ENCODE measurements around the gene MAPT. TPM values are rescaled to one million over a fixed set of nuclear protein-coding genes. Genes with fewer than 3 reads are reported as not detected.
"Not testable (repeated sequence)": the region's sequence is repeated elsewhere in the genome, so short reads cannot be mapped to it uniquely, and the experiment has no call there.

Gene MAPT
- total RNA-seq, 1 donor from 2014 or later, result 5.1 TPM

DNA sequence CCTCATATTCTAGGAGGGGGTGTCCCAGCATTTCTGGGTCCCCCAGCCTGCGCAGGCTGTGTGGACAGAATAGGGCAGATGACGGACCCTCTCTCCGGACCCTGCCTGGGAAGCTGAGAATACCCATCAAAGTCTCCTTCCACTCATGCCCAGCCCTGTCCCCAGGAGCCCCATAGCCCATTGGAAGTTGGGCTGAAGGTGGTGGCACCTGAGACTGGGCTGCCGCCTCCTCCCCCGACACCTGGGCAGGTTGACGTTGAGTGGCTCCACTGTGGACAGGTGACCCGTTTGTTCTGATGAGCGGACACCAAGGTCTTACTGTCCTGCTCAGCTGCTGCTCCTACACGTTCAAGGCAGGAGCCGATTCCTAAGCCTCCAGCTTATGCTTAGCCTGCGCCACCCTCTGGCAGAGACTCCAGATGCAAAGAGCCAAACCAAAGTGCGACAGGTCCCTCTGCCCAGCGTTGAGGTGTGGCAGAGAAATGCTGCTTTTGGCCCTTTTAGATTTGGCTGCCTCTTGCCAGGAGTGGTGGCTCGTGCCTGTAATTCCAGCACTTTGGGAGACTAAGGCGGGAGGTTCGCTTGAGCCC, 116.3 kb downstream of the MAPT start:
- no peak for ATAC-seq
- DNase-seq, result no peak
- Histone ChIP-seq H3K4me1 (no peaks in the 10 kb centered on the region), H3K27ac (no peak overlapping the region), H3K27me3 (no peaks in the 10 kb centered on the region), H3K36me3 (no peaks in the 10 kb centered on the region), H3K4me3 (no peak overlapping the region), H3K9me3 (no peaks in the 10 kb centered on the region)
- TF ChIP-seq, protein P1, sequence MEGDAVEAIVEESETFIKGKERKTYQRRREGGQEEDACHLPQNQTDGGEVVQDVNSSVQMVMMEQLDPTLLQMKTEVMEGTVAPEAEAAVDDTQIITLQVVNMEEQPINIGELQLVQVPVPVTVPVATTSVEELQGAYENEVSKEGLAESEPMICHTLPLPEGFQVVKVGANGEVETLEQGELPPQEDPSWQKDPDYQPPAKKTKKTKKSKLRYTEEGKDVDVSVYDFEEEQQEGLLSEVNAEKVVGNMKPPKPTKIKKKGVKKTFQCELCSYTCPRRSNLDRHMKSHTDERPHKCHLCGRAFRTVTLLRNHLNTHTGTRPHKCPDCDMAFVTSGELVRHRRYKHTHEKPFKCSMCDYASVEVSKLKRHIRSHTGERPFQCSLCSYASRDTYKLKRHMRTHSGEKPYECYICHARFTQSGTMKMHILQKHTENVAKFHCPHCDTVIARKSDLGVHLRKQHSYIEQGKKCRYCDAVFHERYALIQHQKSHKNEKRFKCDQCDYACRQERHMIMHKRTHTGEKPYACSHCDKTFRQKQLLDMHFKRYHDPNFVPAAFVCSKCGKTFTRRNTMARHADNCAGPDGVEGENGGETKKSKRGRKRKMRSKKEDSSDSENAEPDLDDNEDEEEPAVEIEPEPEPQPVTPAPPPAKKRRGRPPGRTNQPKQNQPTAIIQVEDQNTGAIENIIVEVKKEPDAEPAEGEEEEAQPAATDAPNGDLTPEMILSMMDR (IDR thresholded peaks at IDR 0.05), result no peak
- intact Hi-C loops (cut with DNase I), result no loop called here

DNA sequence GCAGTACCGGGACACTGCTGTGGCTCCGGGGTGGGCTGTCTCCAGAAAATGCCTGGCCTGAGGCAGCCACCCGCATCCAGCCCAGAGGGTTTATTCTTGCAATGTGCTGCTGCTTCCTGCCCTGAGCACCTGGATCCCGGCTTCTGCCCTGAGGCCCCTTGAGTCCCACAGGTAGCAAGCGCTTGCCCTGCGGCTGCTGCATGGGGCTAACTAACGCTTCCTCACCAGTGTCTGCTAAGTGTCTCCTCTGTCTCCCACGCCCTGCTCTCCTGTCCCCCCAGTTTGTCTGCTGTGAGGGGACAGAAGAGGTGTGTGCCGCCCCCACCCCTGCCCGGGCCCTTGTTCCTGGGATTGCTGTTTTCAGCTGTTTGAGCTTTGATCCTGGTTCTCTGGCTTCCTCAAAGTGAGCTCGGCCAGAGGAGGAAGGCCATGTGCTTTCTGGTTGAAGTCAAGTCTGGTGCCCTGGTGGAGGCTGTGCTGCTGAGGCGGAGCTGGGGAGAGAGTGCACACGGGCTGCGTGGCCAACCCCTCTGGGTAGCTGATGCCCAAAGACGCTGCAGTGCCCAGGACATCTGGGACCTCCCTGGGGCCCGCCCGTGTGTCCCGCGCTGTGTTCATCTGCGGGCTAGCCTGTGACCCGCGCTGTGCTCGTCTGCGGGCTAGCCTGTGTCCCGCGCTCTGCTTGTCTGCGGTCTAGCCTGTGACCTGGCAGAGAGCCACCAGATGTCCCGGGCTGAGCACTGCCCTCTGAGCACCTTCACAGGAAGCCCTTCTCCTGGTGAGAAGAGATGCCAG, 117.6 kb downstream of the MAPT start:
- H3K4me1 ChIP-seq, result no peaks in the 10 kb centered on the region
- H3K27ac ChIP-seq, result no peak overlapping the region
- DNase-seq (no peak), ATAC-seq (no peak)
- intact Hi-C loops (cut with DNase I), result no loop called here
- H3K27me3 ChIP-seq, result no peaks in the 10 kb centered on the region
- H3K4me3 ChIP-seq, result no peak overlapping the region
- TF ChIP-seq, protein P1 (IDR thresholded peaks at IDR 0.05), result no peak
- H3K36me3 ChIP-seq, result no peaks in the 10 kb centered on the region
- no peaks in the 10 kb centered on the region for H3K9me3 ChIP-seq

DNA sequence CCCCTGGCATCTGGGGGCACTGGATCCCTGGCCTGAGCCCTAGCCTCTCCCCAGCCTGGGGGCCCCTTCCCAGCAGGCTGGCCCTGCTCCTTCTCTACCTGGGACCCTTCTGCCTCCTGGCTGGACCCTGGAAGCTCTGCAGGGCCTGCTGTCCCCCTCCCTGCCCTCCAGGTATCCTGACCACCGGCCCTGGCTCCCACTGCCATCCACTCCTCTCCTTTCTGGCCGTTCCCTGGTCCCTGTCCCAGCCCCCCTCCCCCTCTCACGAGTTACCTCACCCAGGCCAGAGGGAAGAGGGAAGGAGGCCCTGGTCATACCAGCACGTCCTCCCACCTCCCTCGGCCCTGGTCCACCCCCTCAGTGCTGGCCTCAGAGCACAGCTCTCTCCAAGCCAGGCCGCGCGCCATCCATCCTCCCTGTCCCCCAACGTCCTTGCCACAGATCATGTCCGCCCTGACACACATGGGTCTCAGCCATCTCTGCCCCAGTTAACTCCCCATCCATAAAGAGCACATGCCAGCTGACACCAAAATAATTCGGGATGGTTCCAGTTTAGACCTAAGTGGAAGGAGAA, 118.2 kb downstream of the MAPT start:
- Histone ChIP-seq H3K27me3 (no peaks in the 10 kb centered on the region), H3K36me3 (no peaks in the 10 kb centered on the region)
- TF ChIP-seq, protein P1 (IDR thresholded peaks at IDR 0.05), result no peak

DNA sequence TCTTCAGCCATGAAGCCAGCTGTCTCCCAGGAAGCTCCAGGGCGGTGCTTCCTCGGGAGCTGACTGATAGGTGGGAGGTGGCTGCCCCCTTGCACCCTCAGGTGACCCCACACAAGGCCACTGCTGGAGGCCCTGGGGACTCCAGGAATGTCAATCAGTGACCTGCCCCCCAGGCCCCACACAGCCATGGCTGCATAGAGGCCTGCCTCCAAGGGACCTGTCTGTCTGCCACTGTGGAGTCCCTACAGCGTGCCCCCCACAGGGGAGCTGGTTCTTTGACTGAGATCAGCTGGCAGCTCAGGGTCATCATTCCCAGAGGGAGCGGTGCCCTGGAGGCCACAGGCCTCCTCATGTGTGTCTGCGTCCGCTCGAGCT, 118.8 kb downstream of the MAPT start:
- DNase-seq (peak; percentile 48), ATAC-seq (no peak)
- Histone ChIP-seq H3K4me3 (no peak overlapping the region), H3K4me1 (no peaks in the 10 kb centered on the region), H3K27me3 (no peaks in the 10 kb centered on the region), H3K36me3 (no peaks in the 10 kb centered on the region), H3K27ac (no peak overlapping the region), H3K9me3 (no peaks in the 10 kb centered on the region)
- TF ChIP-seq, protein P1 (IDR thresholded peaks at IDR 0.05), result no peak
- intact Hi-C loops (cut with DNase I), result no loop called here

More for the DNA sequence above, 118.2 kb downstream of the MAPT start:
- Histone ChIP-seq H3K9me3 (no peaks in the 10 kb centered on the region), H3K4me3 (no peak overlapping the region), H3K4me1 (no peaks in the 10 kb centered on the region), H3K27ac (no peak overlapping the region)
- ATAC-seq (no peak), DNase-seq (no peak)
- intact Hi-C loops (cut with DNase I), result no loop called here

DNA sequence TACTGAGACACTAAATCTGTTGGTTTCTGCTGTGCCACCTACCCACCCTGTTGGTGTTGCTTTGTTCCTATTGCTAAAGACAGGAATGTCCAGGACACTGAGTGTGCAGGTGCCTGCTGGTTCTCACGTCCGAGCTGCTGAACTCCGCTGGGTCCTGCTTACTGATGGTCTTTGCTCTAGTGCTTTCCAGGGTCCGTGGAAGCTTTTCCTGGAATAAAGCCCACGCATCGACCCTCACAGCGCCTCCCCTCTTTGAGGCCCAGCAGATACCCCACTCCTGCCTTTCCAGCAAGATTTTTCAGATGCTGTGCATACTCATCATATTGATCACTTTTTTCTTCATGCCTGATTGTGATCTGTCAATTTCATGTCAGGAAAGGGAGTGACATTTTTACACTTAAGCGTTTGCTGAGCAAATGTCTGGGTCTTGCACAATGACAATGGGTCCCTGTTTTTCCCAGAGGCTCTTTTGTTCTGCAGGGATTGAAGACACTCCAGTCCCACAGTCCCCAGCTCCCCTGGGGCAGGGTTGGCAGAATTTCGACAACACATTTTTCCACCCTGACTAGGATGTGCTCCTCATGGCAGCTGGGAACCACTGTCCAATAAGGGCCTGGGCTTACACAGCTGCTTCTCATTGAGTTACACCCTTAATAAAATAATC, 119.3 kb downstream of the MAPT start:
- no peak overlapping the region for H3K27ac ChIP-seq

DNA sequence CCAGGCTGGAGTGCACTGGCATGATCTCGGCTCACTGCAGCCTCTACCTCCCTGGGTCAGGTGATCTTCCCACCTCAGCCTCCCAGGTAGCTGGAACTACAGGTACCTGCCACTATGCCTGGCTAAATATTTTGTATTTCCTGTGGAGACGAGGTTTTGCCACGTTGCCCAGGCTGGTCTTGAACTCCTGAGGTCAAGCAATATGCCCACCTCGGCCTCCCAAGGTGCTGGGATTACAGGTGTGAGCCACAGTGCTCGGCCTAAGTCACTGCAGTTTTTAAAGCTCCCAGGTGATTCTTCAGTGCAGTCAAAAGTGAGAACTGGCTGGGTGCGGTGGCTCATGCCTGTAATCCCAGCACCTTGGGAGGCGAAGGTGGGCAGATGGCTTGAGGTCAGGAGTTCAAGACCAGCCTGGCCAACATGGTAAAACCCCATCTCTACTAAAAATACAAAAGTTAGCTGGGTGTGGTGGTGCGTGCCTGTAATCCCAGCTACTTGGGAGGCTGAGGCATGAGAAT, 125.1 kb downstream of the MAPT start:
- H3K4me1 ChIP-seq; DNase-seq; H3K4me3 ChIP-seq; intact Hi-C loops (cut with DNase I); H3K9me3 ChIP-seq; ATAC-seq; H3K27me3 ChIP-seq; H3K36me3 ChIP-seq: not testable (repeated sequence)
- H3K27ac ChIP-seq, result peak overlapping the region; percentile 36

More for the DNA sequence above, 119.3 kb downstream of the MAPT start:
- Histone ChIP-seq H3K4me1 (no peaks in the 10 kb centered on the region), H3K36me3 (no peaks in the 10 kb centered on the region), H3K4me3 (no peak overlapping the region), H3K9me3 (no peaks in the 10 kb centered on the region), H3K27me3 (no peaks in the 10 kb centered on the region)
- no peak for DNase-seq
- TF ChIP-seq, protein P1 (IDR thresholded peaks at IDR 0.05), result no peak
- intact Hi-C loops (cut with DNase I), result no loop called here
- no peak for ATAC-seq
